Nasal cavity respiratory epithelium epithelial cell of viscerocranial mucosa (primary cell): ENCODE data around the gene AGTR2. TPM values are rescaled to one million over a fixed set of nuclear protein-coding genes. Genes with fewer than 3 reads are reported as not detected.

Experiments
- total RNA-seq: library from RNA; depleted of rRNA; stranded (reverse); fragments of >200 nt; gene quantifications from 2 replicates; pipeline ENCODE4 v1.2.3, GENCODE V29; 2014

Gene AGTR2, protein sequence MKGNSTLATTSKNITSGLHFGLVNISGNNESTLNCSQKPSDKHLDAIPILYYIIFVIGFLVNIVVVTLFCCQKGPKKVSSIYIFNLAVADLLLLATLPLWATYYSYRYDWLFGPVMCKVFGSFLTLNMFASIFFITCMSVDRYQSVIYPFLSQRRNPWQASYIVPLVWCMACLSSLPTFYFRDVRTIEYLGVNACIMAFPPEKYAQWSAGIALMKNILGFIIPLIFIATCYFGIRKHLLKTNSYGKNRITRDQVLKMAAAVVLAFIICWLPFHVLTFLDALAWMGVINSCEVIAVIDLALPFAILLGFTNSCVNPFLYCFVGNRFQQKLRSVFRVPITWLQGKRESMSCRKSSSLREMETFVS
- total RNA-seq = not detected in 2 replicates

DNA sequence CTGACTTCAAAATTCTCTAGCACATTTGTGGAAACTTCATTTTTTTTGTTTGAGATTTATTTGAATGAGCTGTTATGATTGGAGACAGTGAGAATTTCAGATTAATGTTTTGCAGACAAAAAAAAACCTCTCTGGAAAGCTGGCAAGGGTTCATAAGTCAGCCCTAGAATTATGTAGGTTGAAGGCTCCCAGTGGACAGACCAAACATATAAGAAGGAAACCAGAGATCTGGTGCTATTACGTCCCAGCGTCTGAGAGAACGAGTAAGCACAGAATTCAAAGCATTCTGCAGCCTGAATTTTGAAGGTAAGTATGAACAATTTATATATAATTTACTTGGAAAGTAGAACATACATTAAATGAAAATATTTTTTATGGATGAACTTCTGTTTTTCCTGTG, at the start of gene AGTR2:
Gene AGTR2 (plus strand): TSS at position 234 of the 400 bp plus-strand sequence. CDS start 1,537 bp downstream, outside the sequence.

